GM21528 (cell line): ENCODE results near the gene RFNG.

Experiments used
- ATAC-seq: cut with Tn5 transposase; IDR thresholded peaks from one replicate; pipeline ENCODE4 v1.9.1; 2021; ENCODE audit warnings: mild to moderate bottlenecking, moderate library complexity; ENCODE audit not compliant: unreplicated experiment, low FRiP score

The RFNG gene

GRCh38 chr17:82078433-82078832 lies 26.8 kb upstream of the RFNG start:
- ATAC-seq: no peak

GRCh38 chr17:82077617-82078358 lies 26.2 kb upstream of the RFNG start:
- ATAC-seq: no peak

- ATAC-seq: no peak
Observed at GRCh38 chr17:82076785-82077591, 25.4 kb upstream of the RFNG start.

GRCh38 chr17:82076018-82076784 lies 24.6 kb upstream of the RFNG start:
- no peak for ATAC-seq

- ATAC-seq: no peak
Observed at GRCh38 chr17:82073446-82073845, 21.8 kb upstream of the RFNG start.

GRCh38 chr17:82072827-82073226 lies 21.2 kb upstream of the RFNG start:
- no peak for ATAC-seq

GRCh38 chr17:82070611-82071010 lies 19.0 kb upstream of the RFNG start:
- ATAC-seq: no peak

- no peak for ATAC-seq
Observed at GRCh38 chr17:82065638-82066303, 14.2 kb upstream of the RFNG start, which contains the start of gene DUS1L. Gene DUS1L (minus strand): TSS chr17:82065804. CDS start chr17:82065059, 745 bp downstream.

GRCh38 chr17:82065193-82065637 lies 13.6 kb upstream of the RFNG start:
- ATAC-seq: no peak

GRCh38 chr17:82064433-82065192 lies 13.0 kb upstream of the RFNG start:
- no peak for ATAC-seq

GRCh38 chr17:82063424-82064415 lies 12.1 kb upstream of the RFNG start:
- no peak for ATAC-seq

GRCh38 chr17:82062984-82063368 lies 11.4 kb upstream of the RFNG start:
- no peak for ATAC-seq

- no peak for ATAC-seq
Observed at GRCh38 chr17:82062076-82062983, 10.7 kb upstream of the RFNG start.

GRCh38 chr17:82061047-82061925 lies 9.7 kb upstream of the RFNG start:
- ATAC-seq: no peak

- no peak for ATAC-seq
Observed at GRCh38 chr17:82060614-82061013, 9.0 kb upstream of the RFNG start.

- no peak for ATAC-seq
Observed at GRCh38 chr17:82060001-82060380, 8.4 kb upstream of the RFNG start.
